HG03196 (cell line): Measurements from ENCODE around the gene DNAH3.

Experiments
- ATAC-seq: cut with Tn5 transposase; IDR thresholded peaks from one replicate; pipeline ENCODE4 v1.9.1; 2021; ENCODE audit not compliant: unreplicated experiment

DNAH3 gene

DNA sequence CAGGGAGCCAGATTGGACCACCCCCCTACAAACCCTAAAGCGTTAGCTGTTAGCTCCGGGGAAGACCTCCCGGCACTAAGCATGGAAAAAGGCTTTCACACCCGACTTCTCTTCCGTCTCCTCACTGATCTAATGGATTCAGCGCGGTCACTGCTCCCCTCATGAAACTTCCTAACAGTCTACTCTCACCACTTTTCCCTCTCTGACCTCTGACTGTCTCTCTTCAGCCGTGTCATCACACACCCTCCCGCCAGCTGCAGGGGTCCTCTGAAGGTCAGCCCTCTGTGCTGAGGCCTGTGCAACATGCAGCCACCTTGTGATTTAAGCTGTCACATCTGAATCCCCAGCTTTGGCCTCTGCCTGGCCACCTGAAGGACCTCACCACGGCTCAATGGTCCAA, 234.4 kb downstream of the DNAH3 start:
- no peak for ATAC-seq

DNA sequence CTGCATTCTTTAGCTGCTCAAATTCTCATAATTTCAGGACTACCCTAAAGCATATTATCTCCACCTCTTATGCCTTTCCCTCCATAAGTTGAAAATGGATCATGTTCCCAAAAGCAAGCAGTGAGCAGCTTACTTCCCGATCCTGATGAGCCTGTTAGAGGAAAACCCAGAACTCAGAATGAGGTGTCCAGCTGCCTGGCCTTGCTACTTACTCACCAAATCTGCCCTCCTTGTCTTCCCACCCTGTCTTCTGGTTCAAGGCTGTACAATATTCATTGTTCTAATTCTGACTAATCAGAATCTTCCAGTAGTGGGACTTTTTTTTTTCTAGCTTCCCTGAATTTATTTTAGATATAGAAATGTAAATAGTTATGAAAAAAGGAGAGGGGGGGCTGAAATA, 239.3 kb downstream of the DNAH3 start:
- ATAC-seq, result no peak

DNA sequence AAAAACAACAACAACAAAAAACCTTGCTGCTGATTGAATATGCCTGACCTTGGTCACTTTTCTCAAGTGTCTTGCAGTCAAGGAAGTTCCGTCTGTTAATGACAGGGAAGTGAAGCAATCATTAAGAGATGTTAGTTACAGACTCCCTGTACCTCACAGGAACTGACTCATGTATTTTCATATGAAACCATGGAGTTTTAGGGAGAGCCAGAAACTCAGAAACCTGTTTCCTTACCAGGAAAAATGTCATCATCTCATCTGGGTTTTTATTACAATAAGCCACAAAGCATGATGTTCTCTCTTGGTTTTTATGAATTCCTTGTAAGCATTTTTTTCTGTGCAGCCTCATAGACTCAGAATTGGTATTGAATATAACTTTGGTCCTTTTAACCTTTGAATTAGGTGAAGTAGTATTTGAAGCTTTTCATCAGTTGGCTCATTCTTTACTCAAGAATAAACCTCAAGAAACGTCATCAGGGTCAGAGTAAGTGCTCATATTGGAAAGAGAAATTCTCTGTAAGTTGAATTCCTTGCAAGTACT, 239.8 kb downstream of the DNAH3 start:
- ATAC-seq, result no peak

DNA sequence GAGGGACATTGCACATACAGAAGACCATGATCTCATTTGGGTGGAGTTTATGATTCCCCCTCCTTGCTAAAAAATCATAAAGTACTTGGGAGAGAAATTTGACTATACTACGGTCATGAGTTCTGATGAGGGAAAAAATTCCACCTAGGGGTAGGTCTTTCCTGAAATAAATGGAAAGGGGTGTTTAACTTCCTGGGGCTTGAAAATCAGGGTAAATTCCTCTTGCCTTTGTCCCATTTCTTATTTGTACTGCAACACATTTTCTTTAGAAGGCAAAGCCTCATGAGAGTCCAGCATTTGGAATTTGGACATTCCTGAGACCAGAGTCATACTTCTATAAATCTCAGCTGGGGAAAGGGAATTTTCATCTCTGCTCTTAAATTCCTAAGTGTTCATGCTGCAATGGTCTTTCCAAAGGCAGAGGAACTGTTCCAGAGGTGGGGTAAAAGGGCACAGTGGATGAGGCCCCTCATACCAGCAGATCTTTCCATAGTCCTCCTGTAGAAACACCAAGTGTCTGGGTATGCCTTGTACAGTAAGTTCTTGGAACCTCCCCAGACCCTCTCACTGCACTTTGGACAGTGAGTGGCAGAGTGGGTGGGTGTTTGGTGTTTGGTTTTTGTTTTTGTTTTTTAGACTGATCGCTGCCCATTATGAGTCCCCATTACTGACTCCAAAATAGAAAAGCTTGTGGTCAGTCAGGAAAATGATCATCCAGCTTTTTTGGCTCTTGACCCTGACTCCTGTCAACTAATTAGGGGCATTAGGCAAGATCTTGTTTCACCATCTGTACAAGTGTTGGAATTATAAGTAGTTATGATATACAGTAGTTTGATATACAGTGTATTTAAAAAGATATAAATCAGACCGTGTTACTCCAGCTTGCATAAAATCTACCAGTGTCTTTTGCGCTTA, 244.0 kb downstream of the DNAH3 start:
- ATAC-seq, result no peak

DNA sequence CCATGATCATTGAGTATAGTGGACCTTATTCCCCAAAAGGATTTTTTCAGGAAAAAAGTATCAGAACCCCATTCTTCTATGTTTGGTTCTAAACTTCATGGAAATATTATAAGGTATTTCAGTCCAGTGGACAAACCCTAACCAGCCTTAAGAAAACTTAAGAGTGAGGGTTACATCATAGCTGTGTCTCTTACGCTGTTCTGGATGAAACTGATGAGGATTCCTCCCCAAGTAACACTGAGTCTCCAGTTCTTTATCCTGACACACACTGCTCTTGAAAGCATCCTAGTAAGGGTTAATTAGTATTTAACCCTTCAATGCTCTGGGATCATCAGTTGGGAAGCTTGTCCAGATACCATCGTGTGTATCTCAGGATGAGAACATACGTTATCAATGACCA, 245.1 kb downstream of the DNAH3 start:
- no peak for ATAC-seq

DNA sequence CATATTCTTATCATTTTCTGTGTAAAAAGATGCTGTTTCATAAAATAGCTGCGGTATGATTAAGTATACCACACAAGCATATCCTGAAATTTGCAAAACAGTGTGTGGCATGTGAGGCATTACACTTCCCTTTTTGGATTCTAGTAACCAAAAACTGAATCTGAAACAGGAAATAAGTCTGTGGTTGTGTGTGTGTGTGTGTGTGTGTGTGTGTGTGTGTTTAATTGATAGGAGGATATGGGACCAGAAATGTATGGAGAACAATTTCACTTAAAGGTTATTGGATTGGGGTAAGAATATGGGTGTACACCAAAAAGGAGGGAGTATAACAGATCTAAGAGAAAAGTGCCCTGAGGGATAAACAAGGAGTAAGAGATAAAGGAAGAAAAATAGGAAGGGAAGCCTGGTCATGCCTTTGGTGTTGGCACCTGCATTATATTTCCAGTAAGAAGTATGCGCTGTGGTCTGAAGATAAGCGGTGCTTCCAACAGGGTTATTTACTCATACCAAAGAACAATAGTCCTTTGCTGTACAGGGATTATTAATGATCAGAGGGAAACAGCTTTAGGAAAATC, 246.1 kb downstream of the DNAH3 start:
- ATAC-seq, result no peak

DNA sequence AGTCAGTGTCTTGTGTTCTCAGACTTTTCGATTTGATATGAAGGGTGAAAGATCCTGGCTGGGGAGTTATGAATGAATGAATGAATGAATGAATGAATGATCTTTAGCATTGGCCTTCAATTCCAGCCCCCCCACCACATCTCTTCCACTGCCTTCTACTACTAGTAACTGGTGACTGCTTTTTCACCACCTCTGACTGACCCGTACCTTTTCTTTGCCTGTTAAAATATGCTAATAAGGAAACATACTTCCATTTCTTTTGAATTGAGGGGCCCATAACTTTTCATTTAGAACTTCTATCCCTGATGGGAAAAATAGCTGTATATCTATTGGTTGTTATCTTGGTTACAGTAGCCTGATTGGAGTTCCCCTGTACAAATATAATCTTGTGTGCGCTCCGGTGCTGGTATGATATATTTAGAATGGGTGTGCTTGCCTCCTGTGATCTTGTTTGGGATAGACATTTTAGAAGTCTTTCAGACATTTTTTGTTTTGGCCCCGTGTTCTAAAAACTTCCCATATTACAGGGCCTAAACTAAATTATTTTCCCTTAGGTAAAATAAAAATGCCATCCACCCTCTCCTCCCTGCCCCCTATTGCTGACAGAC, 246.6 kb downstream of the DNAH3 start:
- no peak for ATAC-seq

DNA sequence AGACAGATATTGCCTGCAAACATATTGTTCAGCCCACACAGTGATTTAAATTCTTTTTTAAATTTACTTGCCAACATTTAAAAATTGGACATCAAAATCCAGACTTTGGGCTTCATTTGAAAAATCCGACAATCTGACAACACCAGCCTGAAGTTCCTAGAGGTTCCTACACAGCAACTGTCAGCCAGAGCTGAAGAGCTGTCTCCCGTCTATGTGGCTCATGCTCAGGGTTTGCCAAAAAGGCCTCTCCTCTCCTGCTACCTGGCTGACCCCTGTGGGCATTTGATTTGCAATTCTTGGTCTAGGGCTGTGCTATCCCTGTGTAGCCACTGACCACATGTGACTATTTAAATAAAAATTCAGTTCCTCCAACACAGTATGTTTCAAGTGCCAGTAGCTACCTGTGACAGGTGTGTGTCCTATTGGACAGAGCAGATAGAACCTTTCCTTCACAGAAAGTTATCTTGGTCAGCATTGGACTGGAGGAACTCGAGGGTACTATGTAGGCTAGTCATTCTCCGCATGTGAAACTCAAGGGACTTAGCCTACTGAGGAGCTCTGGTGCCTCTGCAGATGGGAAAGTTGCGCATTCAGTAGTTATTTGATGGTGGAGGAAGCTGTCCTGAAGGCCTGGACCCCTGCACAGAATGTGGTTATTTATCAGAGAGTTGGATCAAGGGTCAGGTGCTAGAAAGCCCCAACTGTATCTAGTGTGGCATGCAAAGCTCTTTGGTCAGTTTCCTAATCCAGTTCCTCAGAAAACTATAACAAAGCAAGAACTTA, 247.3 kb downstream of the DNAH3 start:
- ATAC-seq, result no peak

DNA sequence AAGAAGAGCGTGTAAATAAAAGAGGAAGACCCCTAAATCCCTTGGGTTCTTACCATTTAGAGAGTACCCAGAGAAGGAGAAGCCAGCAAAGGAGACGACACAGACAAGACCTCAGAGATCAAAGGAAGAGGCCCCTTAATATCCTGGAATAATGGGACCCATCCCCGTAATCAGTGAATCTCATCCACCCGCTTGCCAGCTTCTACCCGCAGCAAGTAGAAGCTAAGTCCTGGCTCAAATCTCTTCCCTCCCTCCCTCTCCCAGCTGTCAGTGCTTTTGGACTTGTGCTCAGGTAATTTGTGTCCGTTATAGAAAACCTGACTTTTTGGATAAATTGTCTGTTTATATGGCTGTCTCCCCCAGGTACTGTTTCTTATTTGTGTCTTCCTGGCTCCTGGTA, 248.2 kb downstream of the DNAH3 start:
- no peak for ATAC-seq

DNA sequence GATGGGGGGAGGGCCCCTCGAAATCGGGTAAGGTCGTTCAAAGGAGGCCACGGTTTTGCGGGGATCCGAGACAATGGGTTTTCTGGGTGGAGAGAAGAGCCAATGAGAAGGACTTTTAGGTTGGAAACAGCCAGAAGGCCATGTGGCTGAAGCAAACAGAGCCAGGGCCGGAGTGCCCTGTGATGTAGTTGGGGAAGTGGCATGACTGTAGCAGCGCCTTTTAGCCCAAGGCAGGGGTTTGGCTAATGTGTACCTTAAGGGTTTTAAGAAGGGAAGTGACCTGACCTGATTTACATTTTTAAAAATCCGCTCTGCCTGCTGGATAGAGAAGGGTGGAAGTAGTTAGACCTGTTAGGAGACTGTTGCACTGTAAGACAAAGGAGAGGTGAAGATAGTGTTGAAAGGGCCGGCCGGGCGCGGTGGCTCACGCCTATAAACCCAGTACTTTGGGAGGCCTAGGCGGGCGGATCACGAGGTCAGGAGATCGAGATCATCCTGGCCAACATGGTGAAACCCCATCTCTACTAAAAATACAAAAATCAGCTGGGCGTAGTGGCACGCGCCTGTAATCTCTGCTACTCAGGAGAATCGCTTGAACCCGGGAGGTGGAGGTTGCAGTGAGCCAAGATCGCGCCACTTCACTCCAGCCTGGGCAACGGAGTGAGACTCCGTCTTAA, 249.1 kb downstream of the DNAH3 start:
- ATAC-seq, result no peak

DNA sequence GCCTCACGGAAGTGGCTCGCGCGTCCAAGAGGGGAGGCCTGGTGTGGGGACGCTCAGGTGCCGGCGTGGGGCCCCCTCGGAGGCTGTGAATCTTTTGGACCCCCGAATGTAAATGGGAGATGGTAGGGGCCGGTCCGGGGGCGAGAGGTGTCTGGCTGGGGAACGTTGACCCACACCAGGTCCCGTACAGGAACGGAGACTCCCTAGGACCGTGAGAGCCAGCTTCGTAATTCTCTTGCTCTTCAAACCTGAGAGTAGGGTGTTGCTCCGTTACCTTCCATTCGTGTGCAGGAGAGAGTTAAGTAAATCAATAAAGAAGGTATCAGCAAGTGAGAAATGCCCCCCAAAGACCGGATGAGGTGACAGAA, 249.6 kb downstream of the DNAH3 start:
- no peak for ATAC-seq

DNA sequence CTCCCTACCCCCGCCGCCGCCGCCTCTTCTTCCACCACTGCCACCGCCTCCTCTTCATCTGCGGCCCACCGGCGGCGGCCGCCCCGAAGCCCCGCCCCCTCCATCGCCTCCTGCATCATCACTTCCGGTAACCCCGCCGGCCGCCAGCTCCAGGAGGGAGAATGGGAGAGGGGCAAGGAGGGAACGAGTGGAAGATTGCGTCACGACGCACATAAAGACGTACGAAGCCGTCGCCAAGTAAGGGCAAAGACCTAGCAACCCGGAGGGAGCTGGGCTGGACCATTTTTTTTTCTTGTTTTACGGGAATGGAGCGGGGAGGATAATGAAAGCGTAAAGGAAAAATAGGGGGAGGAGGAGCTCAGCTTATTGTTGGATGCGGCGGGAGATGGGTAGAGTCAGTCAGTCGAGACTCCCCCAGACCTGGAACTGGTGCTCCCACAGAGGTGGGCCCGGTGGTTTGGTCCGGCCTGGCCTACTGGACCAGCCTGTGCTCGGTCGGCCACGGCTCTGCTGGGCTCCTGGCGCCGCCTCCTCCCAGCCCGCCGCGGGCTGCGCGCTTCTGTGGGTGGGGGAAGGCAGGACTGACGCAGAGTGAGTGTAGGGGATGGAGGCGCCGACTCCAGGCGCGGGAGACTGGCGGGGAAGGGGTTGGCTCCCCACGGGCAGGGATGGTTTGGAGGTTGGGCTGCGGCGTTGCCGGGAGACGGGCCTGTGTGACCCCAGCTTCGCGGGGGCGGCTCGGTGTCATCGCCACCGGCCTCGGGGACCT, 250.2 kb downstream of the DNAH3 start, which contains the start of the genes DCUN1D3 and LYRM1:
Gene DCUN1D3 (minus strand): TSS at position 60 of the 769 bp plus-strand sequence. CDS start 37,820 bp downstream, outside the sequence.
Gene LYRM1 (plus strand): TSS at position 473 of the 769 bp plus-strand sequence. CDS start 14,785 bp downstream, outside the sequence.
- peak; percentile 57 for ATAC-seq

DNA sequence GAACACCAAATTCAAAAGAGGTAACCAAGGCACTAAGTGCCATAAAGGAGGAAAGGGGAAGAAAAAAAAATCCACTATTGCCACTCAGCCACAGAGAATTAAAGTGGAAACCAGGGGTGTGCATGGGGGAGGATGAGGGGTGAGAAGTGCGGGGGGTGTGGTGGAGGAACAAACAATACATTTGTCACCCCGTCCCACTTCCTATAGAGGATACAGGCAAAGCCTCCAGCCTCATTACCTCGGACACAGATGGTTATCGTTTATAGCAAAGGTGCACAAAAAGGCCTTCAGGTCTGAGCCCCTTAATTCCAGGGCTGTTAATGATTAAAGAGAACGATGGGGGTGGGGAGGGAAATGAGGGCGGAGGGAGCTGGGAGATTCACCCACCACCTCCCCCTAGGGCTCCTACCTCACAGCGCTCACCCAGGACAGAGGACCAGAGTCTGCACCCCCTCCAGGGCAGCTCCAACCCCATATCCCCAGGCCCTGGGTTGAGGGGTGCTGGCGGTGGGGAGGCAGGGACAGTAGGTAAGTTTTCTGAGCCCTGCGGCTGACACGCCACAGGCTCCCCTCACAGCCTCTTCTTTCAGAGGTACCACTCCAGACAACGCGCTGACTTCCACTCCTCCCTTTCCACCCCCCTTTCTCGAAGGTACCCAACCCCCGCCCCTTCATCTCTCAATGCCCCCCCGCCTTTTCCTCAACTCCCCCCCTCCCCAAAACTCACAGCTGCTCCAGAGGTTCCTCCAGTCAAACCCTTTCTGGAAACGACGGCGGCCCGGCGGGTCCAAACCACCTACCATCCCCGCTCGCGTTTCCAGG, 251.0 kb downstream of the DNAH3 start:
- no peak for ATAC-seq

DNA sequence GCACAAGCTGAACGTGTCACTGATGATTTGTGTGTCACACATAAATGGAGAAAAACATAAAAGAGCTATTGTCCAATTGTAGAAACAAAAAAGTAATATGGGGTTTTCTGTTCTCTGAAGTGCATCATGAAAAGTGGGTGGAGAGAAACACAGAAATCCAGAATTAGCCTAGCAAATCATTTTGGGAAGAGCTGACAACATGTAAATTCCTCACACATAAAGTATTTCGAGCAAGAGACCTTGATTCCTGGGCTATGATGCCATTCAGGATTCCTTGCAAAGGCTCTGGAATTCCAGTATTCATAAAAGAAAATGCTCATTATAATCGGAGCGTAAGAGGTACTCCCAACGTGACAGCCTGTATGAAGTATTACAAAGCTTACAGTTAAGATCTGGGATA, 251.6 kb downstream of the DNAH3 start:
- ATAC-seq, result no peak

DNA sequence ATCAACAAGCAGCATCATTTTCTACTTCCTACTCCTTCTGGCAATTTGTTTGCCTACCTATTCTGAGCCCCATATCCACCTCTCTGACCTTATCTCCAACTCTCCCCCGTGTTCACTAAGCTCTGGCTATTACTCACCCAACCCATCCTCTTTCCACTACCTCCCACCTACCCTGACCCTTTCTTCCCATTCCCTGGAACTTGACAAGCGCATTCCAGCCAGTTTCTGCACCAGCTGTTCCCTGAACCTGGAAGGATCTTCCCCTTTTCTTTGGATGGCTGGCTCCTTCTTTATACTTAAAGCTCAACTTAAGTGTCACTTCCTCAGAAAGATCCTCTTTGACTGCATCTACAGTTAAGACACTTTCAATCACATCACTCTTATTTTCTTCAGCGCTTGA, 252.7 kb downstream of the DNAH3 start:
- no peak for ATAC-seq

DNA sequence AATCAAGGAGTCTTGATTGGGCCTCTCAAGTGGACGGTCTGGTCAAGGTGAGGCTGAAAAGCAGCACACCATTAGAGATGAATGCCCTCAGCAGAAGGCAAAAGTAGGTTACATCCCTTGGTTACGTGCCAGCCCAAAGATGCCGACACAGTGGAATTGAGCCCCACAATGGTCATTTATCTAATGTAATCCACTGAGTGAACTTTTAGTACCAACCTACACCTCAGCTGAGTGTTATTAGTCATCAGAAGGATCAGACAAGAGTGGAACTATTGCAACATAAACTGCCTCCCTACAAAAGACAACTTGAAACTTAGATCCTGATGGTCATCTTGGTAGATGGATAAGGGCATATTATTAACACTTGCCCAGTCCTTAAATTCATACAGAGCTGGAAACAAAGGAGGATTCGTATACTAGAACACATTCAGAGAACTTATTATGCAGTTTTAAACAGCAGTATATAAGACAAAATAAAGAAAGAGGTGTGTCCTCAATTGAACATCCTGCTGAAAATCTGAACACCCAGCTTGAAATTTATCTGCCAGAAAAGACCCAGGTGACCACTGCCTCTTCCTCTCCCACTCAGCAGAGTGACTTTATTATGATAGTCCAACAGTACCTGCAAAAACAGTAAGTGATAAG, 253.3 kb downstream of the DNAH3 start:
- ATAC-seq, result no peak

DNA sequence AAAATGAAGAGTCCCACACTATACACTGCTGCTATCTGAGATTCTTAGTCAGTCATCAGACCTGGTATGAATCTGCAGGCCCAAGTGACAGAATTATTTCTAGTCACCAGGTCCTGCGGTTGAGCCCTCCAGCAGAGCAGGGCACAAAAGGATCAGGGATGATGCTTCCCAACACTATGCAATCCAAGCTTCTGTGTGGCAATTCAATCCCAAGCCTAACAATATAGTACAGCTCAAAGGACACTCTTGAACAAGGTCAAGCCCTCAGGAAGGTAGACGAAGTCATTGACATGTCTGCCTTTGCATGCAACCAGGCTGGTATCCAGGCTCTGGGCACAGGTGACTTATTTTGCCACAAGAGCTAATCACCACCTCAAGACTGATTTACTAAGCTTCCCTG, 256.3 kb downstream of the DNAH3 start:
- ATAC-seq, result no peak

DNA sequence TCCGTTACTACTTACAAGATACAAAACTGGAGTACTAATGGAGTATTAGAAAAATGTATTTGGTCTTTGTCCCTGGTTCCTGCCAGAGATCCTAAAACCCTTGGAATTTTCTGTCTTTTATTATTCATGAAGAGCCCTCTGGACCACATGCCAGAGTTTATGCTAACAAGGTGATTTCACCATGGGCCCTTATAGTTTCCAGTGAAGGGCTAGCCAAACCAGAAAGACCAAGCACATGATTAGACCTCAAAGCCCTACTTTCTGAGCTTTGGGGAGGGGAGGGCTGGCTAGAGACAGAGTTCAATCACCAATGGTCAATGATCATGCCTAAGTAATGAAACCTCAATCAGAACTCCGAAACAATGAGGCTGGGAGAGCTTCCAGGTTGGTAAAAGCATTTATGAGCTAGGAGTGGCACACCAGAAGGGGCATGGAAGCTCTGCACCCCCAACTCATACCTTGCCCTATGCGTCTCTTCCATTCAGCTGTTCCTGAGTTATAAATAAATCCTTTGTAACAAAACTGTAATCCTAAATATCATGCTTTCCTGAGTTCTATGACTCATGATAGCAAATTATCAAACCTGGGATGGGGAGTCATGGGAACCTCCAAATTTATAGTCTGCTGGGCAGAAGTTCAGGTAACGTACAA, 260.9 kb downstream of the DNAH3 start:
- no peak for ATAC-seq
